SK-N-SH treated with all-trans-retinoic acid at 6 μM for 48 hours (cell line): Measurements from ENCODE around the gene DENND4C.

Experiments
- ATAC-seq: fragments of 200-7000 bp; cut with Tn5 transposase; 3 replicates; pipeline ENCODE4 v1.9.1; 2020; ENCODE audit warnings: mild to moderate bottlenecking, moderate library complexity
- ARNTL ChIP-seq: fragments of 450-650 bp; formaldehyde crosslinking; IDR thresholded peaks from 2 replicates; pipeline ENCODE4 v1.5.0; 2020; ENCODE audit warnings: low read depth, mild to moderate bottlenecking, moderate library complexity, borderline replicate concordance
- CSDC2 ChIP-seq: fragments of 250-450 bp; sonication (Bioruptor Pico); IDR thresholded peaks from 2 replicates; pipeline ENCODE4 v1.5.0; 2020; ENCODE audit warnings: mild to moderate bottlenecking, moderate library complexity
- CSRNP3 ChIP-seq: fragments of 250-450 bp; sonication (Bioruptor Pico); IDR thresholded peaks from 2 replicates; pipeline ENCODE4 v1.5.1; 2021; ENCODE audit warnings: mild to moderate bottlenecking, moderate library complexity
- ESRRG ChIP-seq: fragments of 250-450 bp; sonication (Bioruptor Pico); IDR thresholded peaks from 2 replicates; pipeline ENCODE4 v1.6.1; 2021; ENCODE audit warnings: mild to moderate bottlenecking
- GLIS3 ChIP-seq: fragments of 250-450 bp; sonication (Bioruptor Pico); IDR thresholded peaks from 2 replicates; pipeline ENCODE4 v1.5.0; 2020; ENCODE audit warnings: mild to moderate bottlenecking, moderate library complexity
- ISL1 ChIP-seq: fragments of 250-450 bp; sonication (Bioruptor Pico); IDR thresholded peaks from 2 replicates; pipeline ENCODE4 v2.1.2; 2022; ENCODE audit warnings: mild to moderate bottlenecking, moderate library complexity
- OSR1 ChIP-seq: fragments of 250-450 bp; sonication (Bioruptor Pico); IDR thresholded peaks from 2 replicates; pipeline ENCODE4 v1.8.0; 2022; ENCODE audit warnings: moderate library complexity, mild to moderate bottlenecking, inconsistent platforms
- PATZ1 ChIP-seq: fragments of 250-450 bp; sonication (Bioruptor Pico); IDR thresholded peaks from 2 replicates; pipeline ENCODE4 v1.8.0; 2020; ENCODE audit warnings: mild to moderate bottlenecking, moderate library complexity, borderline replicate concordance
- PPARA ChIP-seq: fragments of 250-450 bp; sonication (Bioruptor Pico); IDR thresholded peaks from 2 replicates; pipeline ENCODE4 v1.5.0; 2020; ENCODE audit warnings: mild to moderate bottlenecking, borderline replicate concordance
- RARB ChIP-seq: fragments of 250-450 bp; sonication (Bioruptor Pico); IDR thresholded peaks from 2 replicates; pipeline ENCODE4 v1.8.0; 2021; ENCODE audit warnings: mild to moderate bottlenecking, moderate library complexity
- SNAI2 ChIP-seq: fragments of 250-450 bp; sonication (Bioruptor Pico); IDR thresholded peaks from 2 replicates; pipeline ENCODE4 v1.5.0; 2020; ENCODE audit warnings: mild to moderate bottlenecking, moderate library complexity
- TCF4 ChIP-seq: fragments of 250-450 bp; sonication (Bioruptor Pico); IDR thresholded peaks from 2 replicates; pipeline ENCODE4 v1.8.0; 2021; ENCODE audit warnings: mild to moderate bottlenecking, moderate library complexity, borderline replicate concordance
- TOX ChIP-seq: fragments of 250-450 bp; sonication (Bioruptor Pico); IDR thresholded peaks from 2 replicates; pipeline ENCODE4 v1.8.0; 2021; ENCODE audit warnings: mild to moderate bottlenecking, moderate library complexity, borderline replicate concordance
- TSHZ2 ChIP-seq: fragments of 250-450 bp; sonication (Bioruptor Pico); IDR thresholded peaks from 2 replicates; pipeline ENCODE4 v1.5.0; 2020; ENCODE audit warnings: mild to moderate bottlenecking, moderate library complexity
- ZFP3 ChIP-seq: fragments of 250-450 bp; sonication (Bioruptor Pico); IDR thresholded peaks from 2 replicates; pipeline ENCODE4 v1.5.0; 2020; ENCODE audit warnings: mild to moderate bottlenecking, moderate library complexity
- ZFP30 ChIP-seq: fragments of 450-650 bp; formaldehyde crosslinking; IDR thresholded peaks from 2 replicates; pipeline ENCODE4 v1.5.0; 2022; ENCODE audit warnings: mild to moderate bottlenecking, moderate library complexity
- ZNF70 ChIP-seq: fragments of 450-650 bp; formaldehyde crosslinking; IDR thresholded peaks from 2 replicates; pipeline ENCODE4 v1.5.0; 2020; ENCODE audit warnings: mild to moderate bottlenecking, moderate library complexity
- ZNF8 ChIP-seq: fragments of 450-650 bp; formaldehyde crosslinking; IDR thresholded peaks from 2 replicates; pipeline ENCODE4 v1.5.0; 2020; ENCODE audit warnings: mild to moderate bottlenecking, moderate library complexity
- TF ChIP-seq, protein P1 (sequence below): fragments of 250-450 bp; sonication (Bioruptor Pico); IDR thresholded peaks from 2 replicates; pipeline ENCODE4 v1.8.0; 2021; ENCODE audit warnings: low read depth, mild to moderate bottlenecking, moderate library complexity, borderline replicate concordance

Gene DENND4C

DNA sequence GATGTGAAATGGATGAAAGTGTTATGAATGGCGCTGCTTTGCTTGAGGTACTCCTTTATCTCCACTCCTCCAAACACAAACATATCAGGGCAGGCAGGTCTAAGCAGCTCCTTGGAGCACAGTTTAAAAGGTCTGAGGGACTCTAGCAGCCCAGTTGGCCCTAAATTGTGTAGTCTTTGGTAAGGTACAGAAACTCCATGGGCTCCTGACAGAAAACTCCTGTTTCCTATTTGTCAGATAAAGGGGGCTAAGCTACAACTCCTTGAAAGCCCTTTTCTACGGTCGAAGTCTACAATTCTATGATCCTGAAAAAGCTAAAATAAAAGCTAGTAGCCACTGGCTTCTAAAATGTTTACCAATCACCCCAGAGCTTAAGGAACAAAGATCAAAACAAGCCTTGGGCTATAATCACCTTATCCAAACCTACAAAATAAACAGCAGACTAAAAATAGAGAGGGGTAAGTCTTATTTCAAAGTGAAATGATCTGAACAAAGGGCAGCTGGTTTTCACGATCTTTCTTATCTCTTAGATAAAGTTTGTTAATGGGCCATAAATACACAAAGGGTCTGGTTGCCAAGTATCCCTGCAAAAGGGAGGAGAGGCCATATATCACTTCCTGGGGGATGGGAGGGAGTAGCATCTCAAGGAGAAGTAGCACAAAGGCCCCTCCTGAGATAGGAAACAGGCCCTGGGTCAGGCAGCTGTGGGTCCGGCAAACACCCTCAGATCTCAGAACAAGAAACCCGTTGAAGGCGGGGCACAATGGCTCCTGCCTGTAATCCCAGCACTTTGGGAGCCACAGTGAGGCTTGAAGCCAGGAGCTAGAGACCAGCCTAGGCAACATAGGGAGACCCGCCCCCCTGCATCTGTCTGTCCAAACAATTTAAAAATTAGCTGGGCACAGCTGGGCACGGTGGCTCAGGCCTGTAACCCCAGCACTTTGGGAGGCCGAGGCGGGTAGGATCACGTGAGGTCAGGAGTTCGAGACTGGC is 28.3 kb upstream of the DENND4C start:
- TF ChIP-seq TSHZ2 (CRISPR knock-in tag): peak; percentile 79
- peak; percentile 90 for TF ChIP-seq TCF4 (CRISPR knock-in tag)
- TF ChIP-seq RARB (CRISPR knock-in tag): no peak
- peak; percentile 72 for TF ChIP-seq ISL1
- no peak for ATAC-seq

DNA sequence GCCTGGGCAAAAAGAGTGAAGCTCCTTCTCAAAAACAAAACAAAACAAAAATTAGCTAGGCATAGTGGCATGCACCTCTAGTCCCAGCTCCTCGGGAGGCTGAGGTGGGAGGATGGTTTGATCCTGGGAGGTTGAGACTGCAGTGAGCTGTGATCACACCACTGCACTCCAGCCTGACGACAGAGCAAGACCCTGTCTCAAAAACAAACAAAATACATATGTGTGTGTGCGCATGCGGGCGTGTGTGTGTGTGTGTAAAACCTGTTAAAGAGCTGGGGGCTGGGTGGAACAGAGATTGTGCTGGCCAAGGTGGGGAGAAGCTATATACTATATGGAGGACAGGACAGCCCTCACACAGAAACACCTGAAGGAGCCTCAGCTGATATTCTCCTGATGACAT is 27.4 kb upstream of the DENND4C start:
- TF ChIP-seq RARB (CRISPR knock-in tag): no peak
- no peak for TF ChIP-seq TSHZ2 (CRISPR knock-in tag)
- no peak for TF ChIP-seq TOX
- TF ChIP-seq, protein P1, sequence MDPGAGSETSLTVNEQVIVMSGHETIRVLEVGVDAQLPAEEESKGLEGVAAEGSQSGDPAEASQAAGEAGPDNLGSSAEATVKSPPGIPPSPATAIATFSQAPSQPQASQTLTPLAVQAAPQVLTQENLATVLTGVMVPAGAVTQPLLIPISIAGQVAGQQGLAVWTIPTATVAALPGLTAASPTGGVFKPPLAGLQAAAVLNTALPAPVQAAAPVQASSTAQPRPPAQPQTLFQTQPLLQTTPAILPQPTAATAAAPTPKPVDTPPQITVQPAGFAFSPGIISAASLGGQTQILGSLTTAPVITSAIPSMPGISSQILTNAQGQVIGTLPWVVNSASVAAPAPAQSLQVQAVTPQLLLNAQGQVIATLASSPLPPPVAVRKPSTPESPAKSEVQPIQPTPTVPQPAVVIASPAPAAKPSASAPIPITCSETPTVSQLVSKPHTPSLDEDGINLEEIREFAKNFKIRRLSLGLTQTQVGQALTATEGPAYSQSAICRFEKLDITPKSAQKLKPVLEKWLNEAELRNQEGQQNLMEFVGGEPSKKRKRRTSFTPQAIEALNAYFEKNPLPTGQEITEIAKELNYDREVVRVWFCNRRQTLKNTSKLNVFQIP: no peak
- no peak for TF ChIP-seq ISL1
- no peak for TF ChIP-seq OSR1 (CRISPR knock-in tag)
- no peak for TF ChIP-seq ZFP30 (CRISPR knock-in tag)
- no peak for TF ChIP-seq ARNTL
- TF ChIP-seq TCF4 (CRISPR knock-in tag): no peak
- no peak for TF ChIP-seq ZFP3 (CRISPR knock-in tag)
- TF ChIP-seq PPARA (CRISPR knock-in tag): no peak
- no peak for TF ChIP-seq SNAI2 (CRISPR knock-in tag)
- TF ChIP-seq GLIS3 (CRISPR knock-in tag): no peak
- no peak for ATAC-seq

GRCh38 chr9:19208653-19209052 is 21.8 kb upstream of the DENND4C start:
- no peak for ATAC-seq
- TF ChIP-seq TCF4 (CRISPR knock-in tag) (no peak), OSR1 (CRISPR knock-in tag) (no peak), ZNF70 (CRISPR knock-in tag) (no peak), RARB (CRISPR knock-in tag) (no peak), ARNTL (no peak), TSHZ2 (CRISPR knock-in tag) (no peak), CSDC2 (no peak), ZFP30 (CRISPR knock-in tag) (no peak), PATZ1 (CRISPR knock-in tag) (no peak), ESRRG (CRISPR knock-in tag) (no peak), ZNF8 (no peak), ZFP3 (CRISPR knock-in tag) (no peak), CSRNP3 (no peak), SNAI2 (CRISPR knock-in tag) (no peak), GLIS3 (CRISPR knock-in tag) (no peak), PPARA (CRISPR knock-in tag) (no peak)
- TF ChIP-seq, protein P1: no peak
